Fibroblast of upper back skin (primary cell): ENCODE results near the gene MIER2.

Source experiments
- DNase-seq: peaks from one replicate; pipeline ENCODE4 v3.0.0-alpha.2; 2013

MIER2 gene

GRCh38 chr19:377801-378581 lies 33.4 kb upstream of the MIER2 start:
- DNase-seq: no peak

GRCh38 chr19:376111-376470 lies 31.5 kb upstream of the MIER2 start:
- no peak for DNase-seq

GRCh38 chr19:375395-376110 lies 31.0 kb upstream of the MIER2 start:
- no peak for DNase-seq

- DNase-seq: no peak
Observed at GRCh38 chr19:374886-375235, 30.3 kb upstream of the MIER2 start.

GRCh38 chr19:374183-374885 lies 29.7 kb upstream of the MIER2 start:
- DNase-seq: no peak

GRCh38 chr19:373391-374182 lies 29.0 kb upstream of the MIER2 start:
- no peak for DNase-seq

- DNase-seq: peak; percentile 75
Observed at GRCh38 chr19:372306-372890, 27.8 kb upstream of the MIER2 start.

- DNase-seq: no peak
Observed at GRCh38 chr19:371501-372168, 27.0 kb upstream of the MIER2 start.

- DNase-seq: no peak
Observed at GRCh38 chr19:370641-371330, 26.2 kb upstream of the MIER2 start.

GRCh38 chr19:369876-370275 lies 25.3 kb upstream of the MIER2 start:
- DNase-seq: no peak

GRCh38 chr19:369256-369655 lies 24.7 kb upstream of the MIER2 start:
- no peak for DNase-seq

GRCh38 chr19:368630-369024 lies 24.0 kb upstream of the MIER2 start:
- DNase-seq: no peak

GRCh38 chr19:367963-368629 lies 23.5 kb upstream of the MIER2 start:
- DNase-seq: no peak

- no peak for DNase-seq
Observed at GRCh38 chr19:367561-367960, 23.0 kb upstream of the MIER2 start.

GRCh38 chr19:366951-367350 lies 22.4 kb upstream of the MIER2 start:
- DNase-seq: no peak

- no peak for DNase-seq
Observed at GRCh38 chr19:366205-366783, 21.7 kb upstream of the MIER2 start.

- no peak for DNase-seq
Observed at GRCh38 chr19:364496-365287, 20.1 kb upstream of the MIER2 start.

- no peak for DNase-seq
Observed at GRCh38 chr19:362683-363082, 18.1 kb upstream of the MIER2 start.

- no peak for DNase-seq
Observed at GRCh38 chr19:362154-362553, 17.6 kb upstream of the MIER2 start.

- no peak for DNase-seq
Observed at GRCh38 chr19:359653-359925, 15.0 kb upstream of the MIER2 start.
